Loucy (cell line): ENCODE results near the gene SCO2.

Experiments used
- EZH2phosphoT487 ChIP-seq: fragments of 200-600 bp; IDR thresholded peaks from 2 replicates; pipeline ENCODE4 v1.6.1; 2018; ENCODE audit warnings: antibody characterized with exemption, mild to moderate bottlenecking, moderate library complexity, borderline replicate concordance
- TF ChIP-seq, protein P1 (sequence below): fragments of 200-600 bp; sonication (generic); conservative IDR thresholded peaks from 2 replicates; pipeline ENCODE4 v1.5.1; 2014; ENCODE audit warnings: mild to moderate bottlenecking, antibody characterized with exemption, low read length

DNA sequence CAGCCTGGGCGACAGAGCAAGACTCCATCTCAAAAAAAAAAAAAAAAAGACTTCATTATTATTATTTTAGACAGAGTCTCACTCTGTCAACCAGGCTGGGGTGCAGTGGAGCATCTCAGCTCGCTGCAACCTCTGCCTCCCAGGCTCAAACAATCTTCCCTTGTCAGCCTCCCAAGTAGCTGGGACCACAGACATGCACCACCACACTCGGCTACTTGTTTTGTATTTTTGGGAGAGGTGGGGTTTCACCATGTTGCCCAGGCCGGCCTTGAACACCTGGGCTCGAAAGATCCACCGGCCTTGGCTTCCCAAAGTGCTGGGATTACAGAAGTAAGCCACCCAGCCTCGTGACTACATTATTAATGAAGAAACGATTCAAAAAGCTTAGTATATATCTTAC lies 9.7 kb upstream of the SCO2 start:
- TF ChIP-seq, protein P1, sequence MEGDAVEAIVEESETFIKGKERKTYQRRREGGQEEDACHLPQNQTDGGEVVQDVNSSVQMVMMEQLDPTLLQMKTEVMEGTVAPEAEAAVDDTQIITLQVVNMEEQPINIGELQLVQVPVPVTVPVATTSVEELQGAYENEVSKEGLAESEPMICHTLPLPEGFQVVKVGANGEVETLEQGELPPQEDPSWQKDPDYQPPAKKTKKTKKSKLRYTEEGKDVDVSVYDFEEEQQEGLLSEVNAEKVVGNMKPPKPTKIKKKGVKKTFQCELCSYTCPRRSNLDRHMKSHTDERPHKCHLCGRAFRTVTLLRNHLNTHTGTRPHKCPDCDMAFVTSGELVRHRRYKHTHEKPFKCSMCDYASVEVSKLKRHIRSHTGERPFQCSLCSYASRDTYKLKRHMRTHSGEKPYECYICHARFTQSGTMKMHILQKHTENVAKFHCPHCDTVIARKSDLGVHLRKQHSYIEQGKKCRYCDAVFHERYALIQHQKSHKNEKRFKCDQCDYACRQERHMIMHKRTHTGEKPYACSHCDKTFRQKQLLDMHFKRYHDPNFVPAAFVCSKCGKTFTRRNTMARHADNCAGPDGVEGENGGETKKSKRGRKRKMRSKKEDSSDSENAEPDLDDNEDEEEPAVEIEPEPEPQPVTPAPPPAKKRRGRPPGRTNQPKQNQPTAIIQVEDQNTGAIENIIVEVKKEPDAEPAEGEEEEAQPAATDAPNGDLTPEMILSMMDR: no peak
- no peak for TF ChIP-seq EZH2phosphoT487
